Dermis blood vessel endothelial cell (primary cell): ENCODE results near the gene SLC22A7. TPM values are rescaled to one million over a fixed set of nuclear protein-coding genes. Genes with fewer than 3 reads are reported as not detected.

Source experiments
- DNase-seq: peaks from one replicate; pipeline ENCODE4 v3.0.0; 2010
- total RNA-seq: library from RNA; depleted of rRNA; stranded (reverse); fragments of >200 nt; gene quantifications from 2 replicates; pipeline ENCODE4 v1.2.3, GENCODE V29; 2014

SLC22A7 gene, protein sequence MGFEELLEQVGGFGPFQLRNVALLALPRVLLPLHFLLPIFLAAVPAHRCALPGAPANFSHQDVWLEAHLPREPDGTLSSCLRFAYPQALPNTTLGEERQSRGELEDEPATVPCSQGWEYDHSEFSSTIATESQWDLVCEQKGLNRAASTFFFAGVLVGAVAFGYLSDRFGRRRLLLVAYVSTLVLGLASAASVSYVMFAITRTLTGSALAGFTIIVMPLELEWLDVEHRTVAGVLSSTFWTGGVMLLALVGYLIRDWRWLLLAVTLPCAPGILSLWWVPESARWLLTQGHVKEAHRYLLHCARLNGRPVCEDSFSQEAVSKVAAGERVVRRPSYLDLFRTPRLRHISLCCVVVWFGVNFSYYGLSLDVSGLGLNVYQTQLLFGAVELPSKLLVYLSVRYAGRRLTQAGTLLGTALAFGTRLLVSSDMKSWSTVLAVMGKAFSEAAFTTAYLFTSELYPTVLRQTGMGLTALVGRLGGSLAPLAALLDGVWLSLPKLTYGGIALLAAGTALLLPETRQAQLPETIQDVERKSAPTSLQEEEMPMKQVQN
- not detected in 2 replicates for total RNA-seq

DNA sequence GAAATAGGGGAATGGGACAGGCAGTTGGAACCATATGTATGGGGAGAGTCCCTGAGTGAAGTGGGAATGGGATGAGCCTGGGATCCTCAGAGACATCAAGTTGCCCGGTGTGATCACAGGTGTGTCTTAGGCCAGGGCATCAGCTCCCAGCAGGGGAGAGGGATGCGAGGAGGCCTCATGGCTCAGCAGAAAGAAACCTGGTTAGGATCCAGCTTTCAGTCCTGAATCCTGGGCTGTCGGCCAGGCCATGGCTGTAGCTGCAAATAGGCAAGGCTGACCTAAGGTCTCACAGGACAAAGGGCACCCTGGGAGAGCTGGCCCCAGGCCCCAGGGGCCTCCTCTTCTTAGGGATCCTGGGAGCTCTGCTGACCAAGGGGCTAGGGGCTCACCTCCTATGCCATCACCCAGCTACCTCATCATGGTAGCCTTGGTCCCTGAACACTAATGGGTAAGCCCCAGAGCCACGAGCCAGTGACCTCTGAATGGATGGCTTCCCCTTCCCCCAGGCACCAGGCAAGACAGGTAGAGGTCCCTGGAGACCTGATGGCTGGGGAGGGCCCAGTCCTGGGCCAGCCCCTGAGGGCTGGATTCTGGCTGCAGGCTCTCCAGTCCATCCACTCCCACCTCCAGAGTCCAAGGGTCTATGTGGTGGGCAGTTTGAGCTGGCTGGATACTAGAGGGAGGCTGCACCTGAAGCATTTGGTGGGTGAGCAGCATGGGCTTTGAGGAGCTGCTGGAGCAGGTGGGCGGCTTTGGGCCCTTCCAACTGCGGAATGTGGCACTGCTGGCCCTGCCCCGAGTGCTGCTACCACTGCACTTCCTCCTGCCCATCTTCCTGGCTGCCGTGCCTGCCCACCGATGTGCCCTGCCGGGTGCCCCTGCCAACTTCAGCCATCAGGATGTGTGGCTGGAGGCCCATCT, at the start of gene SLC22A7:
Gene SLC22A7, plus strand, starts transcription at position 617 of the 921 bp plus-strand sequence. Its CDS starts 99 bp downstream, at position 716.
- DNase-seq, result no peak

DNA sequence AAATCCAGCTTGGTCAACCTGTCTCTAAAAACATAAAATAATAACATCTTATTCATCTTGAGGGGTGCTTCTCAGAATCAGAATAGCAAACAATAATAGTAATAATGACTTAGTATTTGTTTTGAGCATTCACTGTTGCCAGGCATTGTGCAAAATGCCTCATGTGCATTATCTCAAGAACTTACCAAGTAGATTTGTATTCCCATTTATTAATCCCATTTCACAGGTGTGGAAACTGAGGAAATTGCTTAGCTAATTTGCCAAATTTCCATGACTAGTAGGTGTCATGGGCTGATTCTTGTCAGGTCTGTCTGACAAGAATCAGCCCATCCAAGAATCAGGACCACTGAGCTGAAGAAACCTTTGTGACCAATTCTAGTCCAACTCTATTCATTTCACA, 49.3 kb upstream of the SLC22A7 start:
- DNase-seq, result no peak

DNA sequence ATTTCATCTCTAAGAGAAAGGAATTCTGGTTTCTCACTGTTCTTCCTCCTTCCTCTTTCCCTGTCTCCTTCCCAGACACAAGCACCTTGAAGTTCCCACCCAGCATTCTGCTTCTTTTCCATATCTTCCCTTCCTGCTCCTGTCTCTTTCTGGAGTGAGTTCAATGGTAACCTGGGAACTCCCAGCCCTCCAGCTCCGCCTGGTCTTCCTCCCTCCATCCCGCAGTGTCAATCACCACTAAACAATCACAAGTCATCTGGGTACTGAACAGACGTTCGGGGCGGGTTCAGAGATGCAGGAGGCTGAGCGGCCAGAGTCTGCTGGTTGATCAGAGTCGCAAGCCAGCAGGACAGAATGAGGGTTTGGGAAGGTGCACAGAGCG, 47.1 kb upstream of the SLC22A7 start:
- no peak for DNase-seq

DNA sequence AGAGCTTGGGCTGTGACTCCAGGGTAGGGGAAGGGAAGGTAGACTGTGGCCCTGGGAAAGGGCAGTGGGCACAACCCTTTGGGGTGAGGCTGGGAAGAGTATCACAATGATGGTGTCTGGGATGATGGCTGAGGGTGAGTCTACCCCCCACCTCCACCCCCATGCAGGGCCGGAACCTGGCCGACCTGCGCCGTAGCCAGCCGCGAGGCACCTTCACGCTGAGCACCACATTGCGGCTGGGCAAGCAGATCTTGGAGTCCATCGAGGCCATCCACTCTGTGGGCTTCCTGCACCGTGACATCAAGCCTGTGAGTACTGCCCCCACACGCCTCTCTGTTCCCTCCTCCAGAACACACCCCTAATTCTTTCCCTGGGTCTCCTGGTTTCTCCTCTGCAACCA, 44.7 kb upstream of the SLC22A7 start:
- DNase-seq, result no peak

DNA sequence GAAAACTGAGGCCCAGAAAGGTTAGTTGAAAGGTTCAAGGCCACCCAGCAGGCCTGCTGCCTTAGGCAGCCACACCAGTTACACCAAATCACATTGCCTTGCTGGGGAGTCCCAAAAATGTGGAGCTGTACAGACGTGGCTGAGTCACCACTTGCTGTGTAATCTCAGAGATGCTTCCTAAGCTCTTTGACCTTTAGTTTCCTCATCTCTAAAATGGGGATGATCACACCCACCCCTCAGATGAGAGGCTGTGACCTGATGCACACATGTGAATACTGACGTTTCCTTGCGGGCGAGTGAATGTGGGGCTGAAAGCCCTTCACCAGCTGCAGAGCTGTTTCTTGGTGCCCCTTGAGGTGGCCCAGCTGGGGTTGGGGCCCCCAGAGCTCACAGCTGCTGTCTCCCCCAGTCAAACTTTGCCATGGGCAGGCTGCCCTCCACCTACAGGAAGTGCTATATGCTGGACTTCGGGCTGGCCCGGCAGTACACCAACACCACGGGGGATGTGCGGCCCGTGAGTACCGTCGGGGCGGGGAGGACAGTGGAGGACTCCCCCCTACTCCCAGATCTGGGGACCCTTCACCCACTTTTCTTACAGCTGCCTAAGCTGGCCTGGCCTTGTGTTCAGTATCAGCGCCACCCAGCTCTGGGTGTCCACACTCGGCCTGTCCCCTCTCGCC, 43.8 kb upstream of the SLC22A7 start:
- DNase-seq, result no peak

DNA sequence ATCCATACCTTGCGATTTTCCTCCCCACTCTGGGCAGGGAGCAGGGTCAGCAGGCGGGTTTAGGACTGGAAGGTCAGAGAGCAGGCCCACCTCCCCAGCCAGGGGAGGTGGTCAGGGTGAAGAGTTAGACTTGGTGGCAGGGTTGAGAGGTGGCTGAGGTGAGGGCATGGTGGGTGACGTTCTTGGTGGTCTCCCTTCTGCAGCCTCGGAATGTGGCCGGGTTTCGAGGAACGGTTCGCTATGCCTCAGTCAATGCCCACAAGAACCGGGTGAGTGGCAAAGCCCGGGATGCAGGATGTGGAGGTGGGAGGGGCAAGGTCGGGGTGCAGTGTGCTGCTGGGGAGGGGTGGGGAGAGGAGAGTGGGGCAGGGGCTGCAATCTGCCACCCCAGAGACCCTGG, 43.2 kb upstream of the SLC22A7 start:
- no peak for DNase-seq

DNA sequence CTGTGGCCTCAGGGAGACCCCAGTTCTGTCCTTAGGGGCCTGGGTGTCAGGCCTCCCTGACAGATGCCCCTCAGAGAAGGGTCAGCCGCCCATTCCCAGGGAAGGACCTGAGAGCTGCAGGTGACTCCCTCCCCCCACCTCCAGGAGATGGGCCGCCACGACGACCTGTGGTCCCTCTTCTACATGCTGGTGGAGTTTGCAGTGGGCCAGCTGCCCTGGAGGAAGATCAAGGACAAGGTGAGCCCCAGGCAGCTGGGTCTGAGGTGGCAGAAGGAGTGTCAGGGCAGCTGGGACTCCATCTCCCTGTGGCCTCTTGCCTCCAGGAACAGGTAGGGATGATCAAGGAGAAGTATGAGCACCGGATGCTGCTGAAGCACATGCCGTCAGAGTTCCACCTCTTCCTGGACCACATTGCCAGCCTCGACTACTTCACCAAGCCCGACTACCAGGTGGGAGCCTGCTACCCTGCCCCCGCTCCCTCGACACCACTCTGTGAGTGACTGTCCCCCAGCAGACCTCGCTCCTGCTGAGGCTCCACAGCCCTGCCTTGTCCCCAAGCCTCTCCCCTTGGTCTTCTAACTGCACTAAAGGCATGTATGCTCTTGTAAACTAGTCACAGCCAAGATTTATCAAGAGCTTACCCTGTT, 42.5 kb upstream of the SLC22A7 start:
- DNase-seq, result no peak

DNA sequence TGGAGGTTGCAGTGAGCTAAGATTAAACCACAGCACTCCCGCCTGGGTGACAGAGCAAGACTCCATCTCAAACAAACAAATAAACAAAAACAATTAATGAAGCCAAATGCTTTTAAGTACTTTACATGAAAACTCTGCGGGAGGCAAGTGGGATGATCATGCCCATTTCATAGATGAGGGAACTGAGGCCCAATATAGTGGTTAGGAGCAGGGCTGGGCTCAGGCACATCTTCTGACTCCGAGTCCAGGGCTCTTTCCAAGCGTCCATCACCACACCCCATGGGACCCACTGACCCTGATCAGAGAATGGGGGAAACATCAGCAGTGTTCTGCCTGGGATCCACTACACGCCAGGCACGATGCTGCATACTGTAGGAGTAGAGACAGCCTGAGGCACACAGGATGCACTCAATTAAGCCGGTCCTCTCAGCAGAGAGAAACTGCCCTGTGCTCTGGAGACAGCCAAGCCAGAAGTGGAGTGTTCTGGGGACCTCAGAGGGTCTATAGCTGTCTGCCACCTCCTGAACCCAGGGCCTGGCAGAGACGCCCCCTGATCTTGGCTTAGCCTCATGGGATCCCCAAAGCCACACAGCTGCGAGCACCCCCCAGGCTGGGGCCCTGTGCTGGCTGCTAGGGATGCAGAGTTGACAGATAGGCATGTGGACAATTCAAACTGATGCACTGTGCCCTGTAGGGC, 41.2 kb upstream of the SLC22A7 start:
- no peak for DNase-seq

DNA sequence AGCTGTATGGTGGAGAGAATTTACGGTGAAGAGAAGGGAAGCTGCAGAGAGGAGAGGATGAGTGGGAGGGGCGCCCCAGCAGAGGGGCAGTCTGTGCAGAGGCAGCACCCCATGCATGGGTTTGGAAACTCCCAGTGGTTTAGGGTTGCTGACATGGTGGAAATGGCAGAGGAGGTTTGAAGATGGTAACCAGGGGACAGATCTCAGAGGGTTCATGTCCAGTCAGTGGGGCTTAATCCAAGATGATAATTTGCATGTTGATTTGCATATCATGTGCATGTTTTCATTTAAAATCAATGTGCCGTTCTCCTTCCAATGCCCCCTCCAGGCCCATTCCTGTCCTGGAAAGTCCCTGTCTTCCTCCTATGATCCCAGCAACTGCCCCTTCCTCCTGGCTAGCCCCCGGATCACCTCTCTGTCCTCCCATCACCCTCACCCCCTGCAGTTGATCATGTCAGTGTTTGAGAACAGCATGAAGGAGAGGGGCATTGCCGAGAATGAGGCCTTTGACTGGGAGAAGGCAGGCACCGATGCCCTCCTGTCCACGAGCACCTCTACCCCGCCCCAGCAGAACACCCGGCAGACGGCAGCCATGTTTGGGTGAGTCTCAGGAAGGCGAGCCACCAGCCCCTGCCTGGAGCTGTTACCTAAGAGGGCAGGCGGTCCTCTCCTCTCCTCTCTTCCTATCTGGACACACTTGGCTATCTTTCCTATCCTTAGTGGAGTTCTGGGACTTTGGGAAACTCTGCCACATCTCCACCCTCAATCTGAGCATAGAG, 40.5 kb upstream of the SLC22A7 start:
- DNase-seq, result no peak

DNA sequence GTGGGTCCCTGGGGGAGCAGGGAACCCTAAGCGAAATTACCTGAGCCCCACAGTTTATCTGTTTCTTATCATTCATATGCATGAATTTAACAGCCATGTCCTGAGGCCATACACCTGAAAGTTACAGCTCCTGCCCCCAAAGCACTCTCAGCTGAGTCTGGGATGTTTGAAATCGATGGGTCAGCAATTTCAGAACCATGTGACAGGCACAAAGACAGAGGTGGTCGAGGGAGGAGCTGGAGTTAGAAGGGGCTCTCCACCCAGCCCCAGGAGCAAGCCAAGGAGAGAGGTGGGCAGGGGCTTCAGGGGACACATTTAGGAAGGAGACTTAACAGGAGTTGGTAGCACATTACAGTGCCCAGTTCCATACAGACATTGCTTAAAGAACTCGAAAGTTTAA, 39.9 kb upstream of the SLC22A7 start:
- no peak for DNase-seq

DNA sequence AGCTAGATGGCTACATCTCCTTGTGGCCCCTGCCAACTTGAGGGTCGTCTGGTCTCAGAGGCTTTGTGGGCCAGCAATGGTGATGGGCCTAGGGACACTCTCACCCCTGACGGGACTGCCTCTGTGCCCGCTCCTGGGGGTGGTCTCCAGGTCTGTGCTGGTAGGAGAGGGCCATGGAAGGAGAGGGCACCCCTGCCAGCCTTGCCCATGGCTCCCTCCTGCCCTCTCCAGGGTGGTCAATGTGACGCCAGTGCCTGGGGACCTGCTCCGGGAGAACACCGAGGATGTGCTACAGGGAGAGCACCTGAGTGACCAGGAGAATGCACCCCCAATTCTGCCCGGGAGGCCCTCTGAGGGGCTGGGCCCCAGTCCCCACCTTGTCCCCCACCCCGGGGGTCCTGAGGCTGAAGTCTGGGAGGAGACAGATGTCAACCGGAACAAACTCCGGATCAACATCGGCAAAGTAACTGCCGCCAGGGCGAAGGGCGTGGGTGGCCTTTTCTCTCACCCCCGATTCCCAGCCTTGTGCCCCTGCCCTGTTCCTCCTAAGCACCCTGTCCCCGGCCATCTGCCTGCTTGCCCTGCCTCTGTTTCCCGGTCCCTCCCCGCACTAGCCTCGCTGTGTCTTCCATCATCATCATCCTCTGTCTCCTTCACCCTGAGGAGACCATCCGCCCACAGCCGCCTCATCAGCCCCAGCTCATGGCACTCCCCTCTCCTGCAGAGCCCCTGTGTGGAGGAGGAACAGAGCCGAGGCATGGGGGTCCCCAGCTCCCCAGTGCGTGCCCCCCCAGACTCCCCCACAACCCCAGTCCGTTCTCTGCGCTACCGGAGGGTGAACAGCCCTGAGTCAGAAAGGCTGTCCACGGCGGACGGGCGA, 39.0 kb upstream of the SLC22A7 start:
- no peak for DNase-seq

DNA sequence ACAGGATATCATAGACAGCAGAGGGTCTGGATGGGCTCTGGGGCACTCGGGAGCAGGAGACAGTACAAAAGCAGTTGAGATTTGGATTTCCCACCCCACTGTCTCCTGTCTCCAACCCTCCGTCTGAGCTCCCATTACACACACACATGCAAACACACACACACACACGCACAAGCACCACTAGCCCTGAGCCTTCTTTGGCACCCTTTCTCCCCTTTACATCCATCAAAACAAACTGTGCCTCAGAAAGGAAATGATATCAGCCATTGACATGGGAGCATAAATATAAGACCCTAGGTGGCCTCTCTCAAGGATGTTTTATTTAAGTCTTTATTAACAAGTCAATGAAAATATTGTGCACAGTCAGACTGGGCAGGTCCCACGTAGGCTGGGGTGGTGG, 37.3 kb upstream of the SLC22A7 start:
- DNase-seq, result peak; percentile 37

DNA sequence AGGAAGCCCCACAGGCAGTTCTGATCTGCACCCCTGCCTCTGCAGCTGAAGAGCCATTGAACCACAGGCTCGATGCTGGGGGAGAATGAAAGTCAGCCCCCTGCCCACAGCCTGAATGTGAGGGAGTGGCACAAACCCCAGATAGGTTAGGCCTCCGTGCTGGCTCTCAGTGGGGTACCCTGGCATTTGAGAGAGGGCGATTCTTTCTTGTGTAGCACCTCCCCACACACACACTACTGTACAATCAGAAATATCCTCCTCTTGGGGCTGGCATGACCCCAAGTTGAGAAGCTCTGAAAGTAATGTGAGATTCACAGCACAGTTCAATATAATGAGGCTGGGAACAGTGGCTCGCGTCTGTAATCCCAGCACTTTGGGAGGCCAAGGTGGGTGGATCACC, 36.9 kb upstream of the SLC22A7 start:
- DNase-seq, result no peak

DNA sequence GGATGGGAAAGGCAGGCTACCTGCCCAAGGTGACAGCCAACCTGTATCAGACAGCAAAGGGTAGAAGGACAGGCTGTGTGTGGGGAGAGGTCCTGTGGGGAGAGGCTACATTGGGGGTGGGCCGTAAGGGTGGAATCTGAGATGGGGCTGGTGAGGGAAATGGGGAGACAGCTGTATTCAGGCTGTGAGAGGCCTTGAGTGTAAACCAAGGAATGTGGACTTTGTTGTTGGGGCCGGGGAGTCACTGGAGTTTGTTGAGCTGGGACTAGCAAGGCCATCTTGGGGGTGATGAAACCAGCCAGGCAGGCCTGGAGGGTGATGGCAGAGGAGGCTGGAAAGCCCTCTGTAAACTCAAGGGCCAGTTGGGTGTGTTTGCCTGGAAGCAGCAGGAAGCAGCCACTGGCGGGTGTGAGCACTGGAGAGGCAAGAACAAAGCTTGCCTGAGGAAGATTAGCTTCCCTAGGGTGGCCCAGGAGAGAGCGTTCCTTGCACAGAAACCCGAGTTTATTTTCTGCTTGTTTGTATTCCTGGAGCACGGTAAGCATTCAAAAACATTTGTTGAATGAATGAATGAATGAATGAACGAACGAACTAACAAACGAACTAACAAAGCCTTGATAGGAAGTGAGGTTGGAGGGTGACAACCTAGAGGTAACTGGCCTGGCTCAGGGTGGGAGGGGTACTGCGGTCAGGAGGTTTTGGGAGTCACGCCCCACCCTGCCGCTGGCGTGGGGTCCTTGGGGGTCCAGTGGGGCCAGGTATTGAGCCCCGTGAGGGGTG, 35.9 kb upstream of the SLC22A7 start:
- no peak for DNase-seq

DNA sequence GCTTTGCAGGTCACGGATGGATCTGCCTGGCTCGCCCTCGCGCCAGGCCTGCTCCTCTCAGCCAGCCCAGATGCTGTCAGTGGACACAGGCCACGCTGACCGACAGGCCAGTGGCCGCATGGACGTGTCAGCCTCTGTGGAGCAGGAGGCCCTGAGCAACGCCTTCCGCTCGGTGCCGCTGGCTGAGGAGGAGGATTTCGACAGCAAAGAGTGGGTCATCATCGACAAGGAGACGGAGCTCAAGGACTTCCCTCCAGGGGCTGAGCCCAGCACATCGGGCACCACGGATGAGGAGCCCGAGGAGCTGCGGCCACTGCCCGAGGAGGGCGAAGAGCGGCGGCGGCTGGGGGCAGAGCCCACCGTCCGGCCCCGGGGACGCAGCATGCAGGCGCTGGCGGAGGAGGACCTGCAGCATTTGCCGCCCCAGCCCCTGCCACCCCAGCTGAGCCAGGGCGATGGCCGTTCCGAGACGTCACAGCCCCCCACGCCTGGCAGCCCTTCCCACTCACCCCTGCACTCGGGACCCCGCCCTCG, 35.2 kb upstream of the SLC22A7 start:
- DNase-seq, result no peak

DNA sequence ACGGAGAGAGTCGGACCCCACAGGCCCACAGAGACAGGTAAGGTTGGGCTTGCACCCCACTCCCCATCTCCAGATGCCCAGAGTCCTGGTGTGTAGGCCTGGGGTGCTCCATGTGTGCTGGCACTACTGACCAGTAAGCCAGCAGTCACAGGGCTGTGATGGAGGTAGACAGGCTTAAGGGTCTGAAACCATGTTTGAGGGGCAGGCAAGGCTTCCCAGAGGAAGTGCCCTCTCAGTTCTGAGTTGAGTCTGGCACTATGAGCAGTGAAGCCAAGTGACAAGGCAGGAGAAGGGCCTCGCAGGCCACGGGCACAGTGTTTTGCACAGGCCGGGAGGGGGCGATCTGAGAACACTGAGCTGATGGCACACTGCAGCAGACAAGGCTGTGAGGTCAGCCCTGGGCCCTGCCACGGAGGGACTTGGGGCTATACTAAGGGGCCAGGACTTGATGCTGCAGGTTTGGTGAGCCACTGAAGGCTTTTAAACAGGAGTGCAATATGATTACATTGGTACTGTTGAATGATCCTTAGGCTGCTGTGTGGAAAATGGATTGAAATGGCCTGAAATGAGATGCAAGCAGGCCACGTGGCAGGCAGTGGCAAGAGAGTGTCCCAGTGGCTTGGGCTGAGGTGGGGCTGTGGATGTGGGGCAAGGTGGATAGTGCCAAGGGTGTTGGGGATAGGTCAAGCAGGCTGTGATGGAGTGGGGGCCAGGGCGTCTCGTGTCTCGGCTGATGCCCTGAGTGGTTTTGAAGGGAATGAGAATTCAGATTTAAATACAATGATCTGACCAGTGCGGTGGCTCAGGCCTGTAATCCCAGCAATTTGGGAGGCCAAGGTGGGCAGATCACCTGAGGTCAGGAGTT, 34.5 kb upstream of the SLC22A7 start:
- peak; percentile 84 for DNase-seq

DNA sequence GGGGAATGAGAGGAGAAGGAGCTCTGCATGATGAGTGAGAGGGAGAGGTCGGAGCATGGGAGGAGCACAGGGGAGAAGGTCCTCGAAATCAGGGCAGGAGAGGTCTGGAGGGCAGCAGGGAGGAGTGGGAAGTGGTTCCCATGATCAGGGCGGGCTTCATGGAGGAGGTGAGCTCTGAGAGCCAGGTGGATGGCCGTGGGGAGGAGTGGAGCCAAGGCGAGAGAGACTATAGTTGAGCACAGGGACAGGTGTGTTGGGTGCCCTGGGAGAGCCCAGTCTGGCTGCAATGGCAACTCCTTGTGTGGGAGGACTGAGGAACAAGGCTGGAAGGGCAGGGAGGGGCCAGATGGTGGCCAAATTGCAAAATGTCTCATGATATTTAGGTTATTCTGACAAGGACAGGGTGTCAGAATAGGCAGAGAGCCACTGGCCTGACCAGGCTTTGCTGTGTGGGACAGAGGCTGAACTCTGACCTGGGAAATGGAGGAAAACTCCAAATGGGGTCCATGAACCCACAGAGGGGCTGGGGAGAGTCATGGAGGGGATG, 33.4 kb upstream of the SLC22A7 start:
- DNase-seq, result no peak
